Activated CD4-positive, alpha-beta memory T cell treated with anti-CD3 and anti-CD28 coated beads for 36 hours (primary cell): ENCODE results near the gene KRTAP1-1. TPM values are rescaled to one million over a fixed set of nuclear protein-coding genes. Genes with fewer than 3 reads are reported as not detected.

Source experiments
- CTCF ChIA-PET: fragments of 350-600 bp; sonication (Branson Sonifier 250); formaldehyde crosslinking; loops from one replicate; lab custom pipeline; 2021; ENCODE audit warnings: antibody characterized with exemption, inconsistent platforms; lab: Charles Lee
- POLR2A ChIA-PET: fragments of 350-600 bp; sonication (Branson Sonifier 250); formaldehyde crosslinking; loops from one replicate; lab custom pipeline; 2021; ENCODE audit warnings: antibody characterized with exemption; lab: Charles Lee
- DNase-seq: peaks from one replicate; pipeline ENCODE4 v3.0.0-alpha.2; 2020
- H3K27ac Mint-ChIP-seq: one replicate; pipeline ENCODE4 v1.8.0; 2021; ENCODE audit warnings: mixed read lengths
- H3K27me3 Mint-ChIP-seq: one replicate; pipeline ENCODE4 v1.8.0; 2021; ENCODE audit warnings: mixed read lengths
- H3K36me3 Mint-ChIP-seq: one replicate; pipeline ENCODE4 v1.8.0; 2021; ENCODE audit warnings: mixed read lengths
- H3K4me1 Mint-ChIP-seq: one replicate; pipeline ENCODE4 v1.8.0; 2021; ENCODE audit warnings: low read depth, mixed read lengths
- H3K4me3 Mint-ChIP-seq: one replicate; pipeline ENCODE4 v1.8.0; 2021; ENCODE audit warnings: mild to moderate bottlenecking, mixed read lengths
- H3K9me3 Mint-ChIP-seq: one replicate; pipeline ENCODE4 v1.8.0; 2021; ENCODE audit warnings: mixed read lengths
- intact Hi-C: fragments of 100-400 bp; cut with micrococcal nuclease; formaldehyde crosslinking; loops from one replicate; pipeline ENCODE4 v1.15.1; 2023
- total RNA-seq, 2 experiments: library from RNA; stranded (reverse); gene quantifications; one replicate each; pipeline ENCODE4 v1.2.3, GENCODE V29; 2021

The KRTAP1-1 gene
- total RNA-seq, 2 experiments from 2014 or later, result not detected

DNA sequence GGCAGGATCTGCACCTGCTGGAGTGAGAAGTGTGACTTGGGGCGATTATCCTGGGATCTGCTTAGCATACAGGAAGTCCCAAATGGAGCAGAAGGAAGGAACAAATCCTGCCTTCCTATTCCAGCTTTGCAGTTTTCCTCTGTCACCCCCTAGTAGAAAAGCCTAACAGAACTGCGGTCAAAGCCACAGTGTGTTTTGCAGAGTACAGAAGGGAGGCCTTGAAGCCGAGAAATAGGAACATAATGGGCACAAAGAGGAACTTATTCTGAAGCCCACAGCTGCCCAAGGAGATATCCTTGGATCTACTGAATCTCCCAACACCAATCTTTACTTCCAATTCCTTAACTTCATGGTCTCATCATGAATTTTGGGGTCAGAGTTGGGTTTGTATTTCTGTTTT is 22.7 kb downstream of the KRTAP1-1 start:
- H3K4me3 Mint-ChIP-seq, result no peak overlapping the region
- no peaks in the 10 kb centered on the region for H3K4me1 Mint-ChIP-seq
- intact Hi-C loops, result no loop called here
- POLR2A ChIA-PET, result no interaction called here
- CTCF ChIA-PET, result no interaction called here
- no peak overlapping the region for H3K27ac Mint-ChIP-seq
- H3K27me3 Mint-ChIP-seq, result peaks cover 5% of the 10 kb centered on the region
- no peaks in the 10 kb centered on the region for H3K36me3 Mint-ChIP-seq
- no peaks in the 10 kb centered on the region for H3K9me3 Mint-ChIP-seq
- no peak for DNase-seq

GRCh38 chr17:41016578-41017215 is 24.6 kb downstream of the KRTAP1-1 start:
- Mint-ChIP-seq H3K27me3 (peaks cover 5% of the 10 kb centered on the region), H3K4me3 (no peak overlapping the region), H3K36me3 (no peaks in the 10 kb centered on the region), H3K27ac (no peak overlapping the region), H3K9me3 (no peaks in the 10 kb centered on the region), H3K4me1 (no peaks in the 10 kb centered on the region)
- ChIA-PET POLR2A (no interaction called here), CTCF (no interaction called here)
- intact Hi-C loops, result no loop called here
- DNase-seq, result no peak

DNA sequence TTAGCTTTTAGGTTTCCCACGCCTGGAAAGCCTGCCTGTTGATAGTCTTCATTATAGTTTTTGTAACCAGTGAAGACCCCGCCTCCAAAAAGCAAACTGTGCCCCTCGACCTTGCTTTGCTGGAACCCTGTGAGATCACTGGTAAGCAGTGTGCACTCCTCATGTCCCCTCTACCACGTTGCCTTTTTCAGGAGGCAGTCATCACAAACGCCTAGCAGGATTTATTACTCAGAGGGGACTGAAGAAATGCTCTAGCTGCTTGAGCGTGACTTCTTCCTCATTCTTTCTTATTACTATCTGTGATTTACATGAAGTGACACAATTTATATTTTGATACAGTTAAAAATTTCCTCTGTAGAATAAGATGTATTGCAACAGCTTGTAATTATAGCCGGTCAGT is 25.8 kb downstream of the KRTAP1-1 start:
- no peaks in the 10 kb centered on the region for H3K4me1 Mint-ChIP-seq
- no peak for DNase-seq
- H3K27ac Mint-ChIP-seq, result no peak overlapping the region
- no peak overlapping the region for H3K4me3 Mint-ChIP-seq
- H3K9me3 Mint-ChIP-seq, result no peaks in the 10 kb centered on the region
- intact Hi-C loops, result no loop called here
- ChIA-PET CTCF (no interaction called here), POLR2A (no interaction called here)
- no peaks in the 10 kb centered on the region for H3K36me3 Mint-ChIP-seq
- H3K27me3 Mint-ChIP-seq, result no peaks in the 10 kb centered on the region

- no peak overlapping the region for H3K4me3 Mint-ChIP-seq
- ChIA-PET CTCF (no interaction called here), POLR2A (no interaction called here)
- H3K36me3 Mint-ChIP-seq, result no peaks in the 10 kb centered on the region
- H3K27me3 Mint-ChIP-seq, result no peaks in the 10 kb centered on the region
- no peaks in the 10 kb centered on the region for H3K4me1 Mint-ChIP-seq
- H3K27ac Mint-ChIP-seq, result no peak overlapping the region
- no peak for DNase-seq
- no peaks in the 10 kb centered on the region for H3K9me3 Mint-ChIP-seq
- intact Hi-C loops, result no loop called here
Measured at GRCh38 chr17:41013606-41014005, 27.6 kb downstream of the KRTAP1-1 start.

DNA sequence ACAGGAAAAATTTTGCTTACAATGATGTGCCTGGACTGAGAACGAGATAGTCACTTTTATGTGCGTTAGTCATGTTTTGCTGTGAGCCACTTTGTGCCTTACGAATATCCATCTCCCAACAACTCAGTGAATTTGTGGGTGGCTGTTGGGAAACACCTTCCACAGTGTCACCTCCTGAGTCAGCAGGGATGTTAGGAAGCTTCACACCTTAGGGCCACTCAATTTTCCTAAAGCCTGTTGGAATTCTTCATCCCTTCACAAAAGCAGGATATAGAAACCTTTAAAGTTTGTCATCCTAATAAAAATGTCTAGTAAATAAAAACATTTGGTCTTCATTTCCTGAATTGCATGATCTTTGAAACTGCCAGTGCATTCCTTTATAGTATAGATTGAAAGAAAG is 28.1 kb downstream of the KRTAP1-1 start:
- H3K4me1 Mint-ChIP-seq, result no peaks in the 10 kb centered on the region
- H3K27ac Mint-ChIP-seq, result no peak overlapping the region
- no peaks in the 10 kb centered on the region for H3K27me3 Mint-ChIP-seq
- H3K36me3 Mint-ChIP-seq, result no peaks in the 10 kb centered on the region
- no peak overlapping the region for H3K4me3 Mint-ChIP-seq
- intact Hi-C loops, result no loop called here
- H3K9me3 Mint-ChIP-seq, result no peaks in the 10 kb centered on the region
- ChIA-PET POLR2A (no interaction called here), CTCF (no interaction called here)
- no peak for DNase-seq

DNA sequence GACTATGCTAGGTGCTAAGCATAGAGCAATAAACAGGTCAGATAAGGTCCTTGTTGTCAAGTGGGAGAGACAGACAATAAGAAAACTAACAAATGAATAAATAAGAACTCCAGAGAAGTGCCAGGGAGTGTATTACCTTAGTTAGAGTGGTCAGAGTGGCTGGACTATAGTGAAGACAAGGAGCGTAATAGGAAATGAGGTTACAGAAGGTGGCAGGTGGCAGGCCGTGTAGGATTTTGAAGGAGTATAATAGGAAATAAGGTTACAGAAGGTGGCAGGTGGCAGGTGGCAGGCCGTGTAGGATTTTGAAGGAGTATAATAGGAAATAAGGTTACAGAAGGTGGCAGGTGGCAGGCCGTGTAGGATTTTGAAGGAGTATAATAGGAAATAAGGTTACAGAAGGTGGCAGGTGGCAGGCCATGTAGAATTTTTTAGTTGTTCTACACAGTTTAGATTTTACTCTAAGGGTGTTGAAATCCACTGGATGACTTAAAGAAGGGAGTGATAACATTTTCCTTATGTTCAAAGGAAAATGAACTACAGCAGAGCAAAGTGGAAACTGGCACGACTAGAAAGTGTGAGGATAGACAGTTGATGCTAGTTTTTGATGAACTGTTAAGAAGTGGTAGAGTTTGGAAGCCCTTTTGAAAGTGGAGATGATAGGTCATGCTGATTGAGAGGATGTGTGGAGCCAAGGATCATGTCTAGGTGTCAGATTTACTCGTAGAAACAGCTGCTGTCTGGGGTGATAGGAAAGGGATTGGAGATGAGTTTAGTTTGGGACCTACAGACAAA is 28.7 kb downstream of the KRTAP1-1 start:
- H3K4me3 Mint-ChIP-seq, result no peak overlapping the region
- no peaks in the 10 kb centered on the region for H3K27me3 Mint-ChIP-seq
- H3K9me3 Mint-ChIP-seq, result no peaks in the 10 kb centered on the region
- H3K27ac Mint-ChIP-seq, result no peak overlapping the region
- no peak for DNase-seq
- no peaks in the 10 kb centered on the region for H3K4me1 Mint-ChIP-seq
- CTCF ChIA-PET, result no interaction called here
- POLR2A ChIA-PET, result no interaction called here
- H3K36me3 Mint-ChIP-seq, result no peaks in the 10 kb centered on the region
- intact Hi-C loops, result no loop called here

DNA sequence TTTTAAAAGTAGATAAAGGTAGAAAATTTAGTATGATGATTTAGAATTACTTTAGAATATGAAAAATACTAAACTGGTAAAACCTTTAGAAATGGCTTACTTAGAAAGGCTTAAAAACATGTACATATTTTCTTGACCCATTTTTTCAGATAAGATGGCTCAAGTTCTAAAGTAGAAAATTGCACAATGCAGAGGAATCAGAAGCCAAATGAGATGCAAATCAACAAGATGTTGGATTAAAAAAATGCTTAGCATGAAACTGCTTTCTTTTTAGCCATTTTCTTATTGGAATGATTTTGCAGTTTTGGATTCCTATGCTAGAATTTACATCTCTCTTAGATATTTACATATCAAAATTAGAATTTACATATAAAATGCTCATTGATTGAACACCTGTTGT is 30.8 kb downstream of the KRTAP1-1 start:
- H3K4me1 Mint-ChIP-seq, result no peaks in the 10 kb centered on the region
- POLR2A ChIA-PET, result no interaction called here
- H3K9me3 Mint-ChIP-seq, result no peaks in the 10 kb centered on the region
- DNase-seq, result no peak
- CTCF ChIA-PET, result no interaction called here
- no peak overlapping the region for H3K4me3 Mint-ChIP-seq
- intact Hi-C loops, result no loop called here
- no peaks in the 10 kb centered on the region for H3K36me3 Mint-ChIP-seq
- H3K27ac Mint-ChIP-seq, result no peak overlapping the region
- no peaks in the 10 kb centered on the region for H3K27me3 Mint-ChIP-seq

GRCh38 chr17:41009936-41010335 is 31.3 kb downstream of the KRTAP1-1 start:
- no peak for DNase-seq
- Mint-ChIP-seq H3K4me3 (no peak overlapping the region), H3K9me3 (no peaks in the 10 kb centered on the region), H3K36me3 (no peaks in the 10 kb centered on the region), H3K27ac (no peak overlapping the region), H3K4me1 (no peaks in the 10 kb centered on the region), H3K27me3 (no peaks in the 10 kb centered on the region)
- ChIA-PET POLR2A (no interaction called here), CTCF (no interaction called here)
- intact Hi-C loops, result no loop called here

GRCh38 chr17:41009301-41009760 is 31.9 kb downstream of the KRTAP1-1 start:
- ChIA-PET POLR2A (no interaction called here), CTCF (no interaction called here)
- Mint-ChIP-seq H3K27ac (no peak overlapping the region), H3K36me3 (no peaks in the 10 kb centered on the region), H3K9me3 (no peaks in the 10 kb centered on the region), H3K4me1 (no peaks in the 10 kb centered on the region), H3K27me3 (no peaks in the 10 kb centered on the region), H3K4me3 (no peak overlapping the region)
- DNase-seq, result no peak
- intact Hi-C loops, result no loop called here

GRCh38 chr17:41008811-41009210 is 32.4 kb downstream of the KRTAP1-1 start, which contains the start of gene KRTAP3-1:
KRTAP3-1 (minus strand) TSS chr17:41009128; CDS start chr17:41009074, 54 bp downstream.
- H3K4me1 Mint-ChIP-seq, result no peaks in the 10 kb centered on the region
- no peaks in the 10 kb centered on the region for H3K36me3 Mint-ChIP-seq
- no peak within 1 kb of the TSS for H3K4me3 Mint-ChIP-seq
- H3K27me3 Mint-ChIP-seq, result no peaks in the 10 kb centered on the region
- ChIA-PET POLR2A (no interaction called here), CTCF (no interaction called here)
- no peak within 1 kb of the TSS for H3K27ac Mint-ChIP-seq
- H3K9me3 Mint-ChIP-seq, result no peaks in the 10 kb centered on the region
- intact Hi-C loops, result no loop called here
- DNase-seq, result no peak

- ChIA-PET CTCF (no interaction called here), POLR2A (no interaction called here)
- no peak for DNase-seq
- no peaks in the 10 kb centered on the region for H3K36me3 Mint-ChIP-seq
- intact Hi-C loops, result no loop called here
- H3K27ac Mint-ChIP-seq, result no peak overlapping the region
- no peaks in the 10 kb centered on the region for H3K4me1 Mint-ChIP-seq
- H3K27me3 Mint-ChIP-seq, result peaks cover 3% of the 10 kb centered on the region
- H3K4me3 Mint-ChIP-seq, result no peak overlapping the region
- H3K9me3 Mint-ChIP-seq, result no peaks in the 10 kb centered on the region
Measured at GRCh38 chr17:41004397-41004796, 36.9 kb downstream of the KRTAP1-1 start.

DNA sequence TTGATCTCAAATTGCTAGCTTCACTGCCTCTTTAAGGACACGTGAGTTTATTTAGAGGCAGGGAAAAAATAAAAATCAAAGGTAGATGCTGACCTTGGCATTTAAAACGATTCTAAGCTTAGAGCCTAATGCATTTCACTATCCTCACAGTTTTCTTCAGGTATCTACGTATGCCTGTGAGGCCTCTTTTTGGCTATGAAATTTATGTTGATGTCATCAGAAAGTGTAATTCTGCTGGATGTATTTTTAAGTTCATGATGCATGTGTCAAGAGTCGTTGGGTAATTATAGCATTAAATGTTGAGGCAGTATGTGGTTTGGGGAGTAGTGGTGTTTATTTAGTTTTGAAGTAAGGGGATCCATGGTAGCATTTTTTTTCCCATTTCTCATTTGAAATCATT is 37.3 kb downstream of the KRTAP1-1 start:
- no peaks in the 10 kb centered on the region for H3K36me3 Mint-ChIP-seq
- ChIA-PET CTCF (no interaction called here), POLR2A (no interaction called here)
- no peaks in the 10 kb centered on the region for H3K4me1 Mint-ChIP-seq
- peaks cover 4% of the 10 kb centered on the region for H3K27me3 Mint-ChIP-seq
- no peak overlapping the region for H3K4me3 Mint-ChIP-seq
- no peak overlapping the region for H3K27ac Mint-ChIP-seq
- intact Hi-C loops, result no loop called here
- no peak for DNase-seq
- no peaks in the 10 kb centered on the region for H3K9me3 Mint-ChIP-seq

DNA sequence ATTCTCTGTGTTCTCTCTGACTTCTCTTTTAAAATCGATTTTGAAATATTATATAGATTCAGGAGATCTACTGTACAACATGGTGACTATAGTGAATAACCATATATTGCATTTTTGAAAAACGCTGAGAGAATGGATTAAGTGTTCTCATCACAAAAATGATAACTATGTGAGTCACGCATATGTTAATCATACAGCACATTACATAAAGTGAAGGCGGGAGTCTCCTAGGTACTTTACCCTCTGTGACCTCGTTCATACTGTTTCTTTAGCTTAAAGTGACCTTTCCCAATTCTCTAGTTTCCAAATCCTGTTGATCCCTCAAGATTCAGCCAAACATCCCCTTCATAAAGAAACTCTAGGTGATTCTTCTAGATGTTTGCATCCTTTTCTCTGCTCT is 38.4 kb downstream of the KRTAP1-1 start:
- DNase-seq, result no peak
- H3K27ac Mint-ChIP-seq, result no peak overlapping the region
- no peak overlapping the region for H3K4me3 Mint-ChIP-seq
- H3K36me3 Mint-ChIP-seq, result no peaks in the 10 kb centered on the region
- ChIA-PET POLR2A (no interaction called here), CTCF (no interaction called here)
- H3K9me3 Mint-ChIP-seq, result no peaks in the 10 kb centered on the region
- no peaks in the 10 kb centered on the region for H3K4me1 Mint-ChIP-seq
- intact Hi-C loops, result no loop called here
- peaks cover 4% of the 10 kb centered on the region for H3K27me3 Mint-ChIP-seq
